MM.1S (cell line): ENCODE measurements around the gene ZNF695.

Experiments
- DNase-seq: peaks from one replicate; pipeline ENCODE4 v3.0.0-alpha.2; 2015
- H2AFZ ChIP-seq: fragments of 300-600 bp; sonication (generic); 2 replicates; pipeline ENCODE4 v1.6.0; 2016; ENCODE audit warnings: antibody characterized with exemption, low read length
- H3F3A ChIP-seq: fragments of 300-600 bp; sonication (generic); 2 replicates; pipeline ENCODE4 v1.6.1; 2016; ENCODE audit warnings: mild to moderate bottlenecking, antibody characterized with exemption, low read length, moderate library complexity, mixed read lengths; ENCODE audit not compliant: insufficient read depth
- H3K27ac ChIP-seq: fragments of 300-600 bp; sonication (generic); 2 replicates; pipeline ENCODE4 v1.5.1; 2016; ENCODE audit warnings: mild to moderate bottlenecking, low read length
- H3K27me3 ChIP-seq: fragments of 300-600 bp; sonication (generic); replicated peaks from 2 replicates; pipeline ENCODE4 v1.6.0; 2016; ENCODE audit warnings: low read length; ENCODE audit not compliant: insufficient read depth
- H3K36me3 ChIP-seq: fragments of 300-600 bp; sonication (generic); replicated peaks from 2 replicates; pipeline ENCODE4 v1.6.1; 2016; ENCODE audit warnings: mild to moderate bottlenecking, low read length, mixed read lengths; ENCODE audit not compliant: insufficient read depth
- H3K4me1 ChIP-seq: fragments of 300-600 bp; sonication (generic); 2 replicates; pipeline ENCODE4 v1.6.1; 2016; ENCODE audit warnings: low read length, mixed read lengths
- H3K4me2 ChIP-seq: fragments of 300-600 bp; sonication (generic); 2 replicates; pipeline ENCODE4 v1.6.0; 2016; ENCODE audit warnings: low read depth, low read length
- H3K4me3 ChIP-seq: fragments of 300-600 bp; sonication (generic); 2 replicates; pipeline ENCODE4 v1.5.1; 2016; ENCODE audit warnings: low read length, mixed read lengths
- H3K79me2 ChIP-seq: fragments of 300-600 bp; sonication (generic); 2 replicates; pipeline ENCODE4 v1.6.1; 2016; ENCODE audit warnings: mixed run types, low read length, mixed read lengths
- H3K9ac ChIP-seq: fragments of 300-600 bp; sonication (generic); 2 replicates; pipeline ENCODE4 v1.6.1; 2016; ENCODE audit warnings: low read length, mixed read lengths
- H3K9me2 ChIP-seq: fragments of 300-600 bp; sonication (generic); replicated peaks from 2 replicates; pipeline ENCODE4 v1.6.1; 2016; ENCODE audit warnings: mild to moderate bottlenecking, low read length, mixed read lengths; ENCODE audit not compliant: insufficient read depth
- H3K9me3 ChIP-seq: fragments of 300-600 bp; sonication (generic); replicated peaks from 2 replicates; pipeline ENCODE4 v1.6.1; 2016; ENCODE audit warnings: mild to moderate bottlenecking, low read length, mixed read lengths; ENCODE audit not compliant: insufficient read depth
- H4K20me1 ChIP-seq: fragments of 300-600 bp; sonication (generic); 2 replicates; pipeline ENCODE4 v1.6.1; 2016; ENCODE audit warnings: mild to moderate bottlenecking, low read length, moderate library complexity, mixed read lengths; ENCODE audit not compliant: insufficient read depth
- EZH2 ChIP-seq: fragments of 300-600 bp; sonication (generic); optimal IDR thresholded peaks from 2 replicates; pipeline ENCODE3; 2017; ENCODE audit warnings: low read depth, mild to moderate bottlenecking, antibody characterized with exemption, low read length, mixed read lengths
- EZH2phosphoT487 ChIP-seq: fragments of 300-600 bp; sonication (generic); IDR thresholded peaks from 2 replicates; pipeline ENCODE4 v1.6.1; 2018; ENCODE audit warnings: antibody characterized with exemption, low read length
- TF ChIP-seq, protein P1 (sequence below): fragments of 300-600 bp; sonication (generic); IDR thresholded peaks from 2 replicates; pipeline ENCODE4 v1.5.1; 2016; ENCODE audit warnings: antibody characterized with exemption, low read length, mixed read lengths

The ZNF695 gene

DNA sequence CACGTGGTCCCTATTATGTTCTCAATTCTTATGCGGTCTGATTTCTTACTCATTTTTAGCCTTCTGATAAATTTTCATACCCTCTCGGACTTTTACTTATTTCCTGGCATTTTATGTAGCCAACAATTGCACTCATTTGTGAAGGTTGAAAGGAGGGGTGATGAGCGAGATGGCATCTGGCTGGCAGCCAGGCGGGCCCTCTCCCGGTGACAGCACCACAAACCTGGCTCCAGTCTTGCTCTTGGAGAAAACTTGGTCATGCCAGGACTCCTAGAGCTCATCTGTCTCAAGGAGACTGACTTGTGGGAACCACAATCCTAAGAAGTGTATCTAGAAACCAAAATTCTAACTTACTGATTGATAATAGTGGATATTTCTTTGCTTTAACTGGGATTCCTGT is 61.5 kb downstream of the ZNF695 start:
- Histone ChIP-seq H3K27ac (no peak overlapping the region), H4K20me1 (no peaks in the 10 kb centered on the region), H3K9me3 (no peaks in the 10 kb centered on the region), H3K4me2 (no peak overlapping the region), H3K79me2 (no peaks in the 10 kb centered on the region), H3F3A (no peaks in the 10 kb centered on the region), H3K27me3 (no peaks in the 10 kb centered on the region), H2AFZ (no peak overlapping the region), H3K9me2 (no peaks in the 10 kb centered on the region), H3K4me1 (no peaks in the 10 kb centered on the region), H3K9ac (no peak overlapping the region), H3K36me3 (no peaks in the 10 kb centered on the region), H3K4me3 (no peak overlapping the region)
- DNase-seq: no peak
- TF ChIP-seq, protein P1, sequence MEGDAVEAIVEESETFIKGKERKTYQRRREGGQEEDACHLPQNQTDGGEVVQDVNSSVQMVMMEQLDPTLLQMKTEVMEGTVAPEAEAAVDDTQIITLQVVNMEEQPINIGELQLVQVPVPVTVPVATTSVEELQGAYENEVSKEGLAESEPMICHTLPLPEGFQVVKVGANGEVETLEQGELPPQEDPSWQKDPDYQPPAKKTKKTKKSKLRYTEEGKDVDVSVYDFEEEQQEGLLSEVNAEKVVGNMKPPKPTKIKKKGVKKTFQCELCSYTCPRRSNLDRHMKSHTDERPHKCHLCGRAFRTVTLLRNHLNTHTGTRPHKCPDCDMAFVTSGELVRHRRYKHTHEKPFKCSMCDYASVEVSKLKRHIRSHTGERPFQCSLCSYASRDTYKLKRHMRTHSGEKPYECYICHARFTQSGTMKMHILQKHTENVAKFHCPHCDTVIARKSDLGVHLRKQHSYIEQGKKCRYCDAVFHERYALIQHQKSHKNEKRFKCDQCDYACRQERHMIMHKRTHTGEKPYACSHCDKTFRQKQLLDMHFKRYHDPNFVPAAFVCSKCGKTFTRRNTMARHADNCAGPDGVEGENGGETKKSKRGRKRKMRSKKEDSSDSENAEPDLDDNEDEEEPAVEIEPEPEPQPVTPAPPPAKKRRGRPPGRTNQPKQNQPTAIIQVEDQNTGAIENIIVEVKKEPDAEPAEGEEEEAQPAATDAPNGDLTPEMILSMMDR: no peak
- TF ChIP-seq EZH2phosphoT487 (no peak), EZH2 (no peak)
